Panc1 (cell line): ENCODE results near the gene PLCG1. TPM values are rescaled to one million over a fixed set of nuclear protein-coding genes. Genes with fewer than 3 reads are reported as not detected.

ENCODE experiments used
- ATAC-seq: fragments of 200-7000 bp; cut with Tn5 transposase; 2 replicates; pipeline ENCODE4 v1.9.1; 2020; ENCODE audit warnings: mild to moderate bottlenecking, moderate library complexity
- BruUV-seq: library from RNA; stranded (reverse); fragments of 400-500 nt; replicated peaks from 2 replicates; lab custom pipeline; 2021; lab: Mats Ljungman, UMichigan
- CTCF ChIA-PET: fragments of 300-600 bp; sonication (Branson Sonifier 250); formaldehyde crosslinking; loops from one replicate; lab custom pipeline; 2022; ENCODE audit warnings: antibody characterized with exemption; lab: Charles Lee
- POLR2A ChIA-PET: fragments of 300-600 bp; sonication (Branson Sonifier 250); formaldehyde crosslinking; loops from one replicate; lab custom pipeline; 2022; ENCODE audit warnings: antibody characterized with exemption; lab: Charles Lee
- DNase-seq: peaks from one replicate; pipeline ENCODE4 v3.0.0-alpha.2; 2010; ENCODE audit warnings: low read depth, low spot score
- H3K27ac ChIP-seq: 2 replicates; pipeline ENCODE4 v1.5.1; 2011; ENCODE audit warnings: mild to moderate bottlenecking, low read length, inconsistent platforms
- H3K27me3 ChIP-seq: fragments of 200-500 bp; sonication (Bioruptor generic); 2 replicates; pipeline ENCODE4 v1.6.0; 2014; ENCODE audit warnings: low read length, inconsistent platforms; ENCODE audit not compliant: control insufficient read depth, insufficient read depth
- H3K36me3 ChIP-seq: fragments of 200-500 bp; sonication (Bioruptor generic); 2 replicates; pipeline ENCODE4 v1.5.1; 2014; ENCODE audit warnings: inconsistent platforms, mild to moderate bottlenecking, low read length, moderate library complexity; ENCODE audit not compliant: control insufficient read depth, insufficient read depth
- H3K4me1 ChIP-seq: 2 replicates; pipeline ENCODE4 v1.5.1; 2011; ENCODE audit warnings: inconsistent platforms, mild to moderate bottlenecking, low read length, moderate library complexity; ENCODE audit not compliant: control insufficient read depth, insufficient read depth
- H3K4me3 ChIP-seq, 2 experiments: 2 replicates each; pipeline ENCODE4 v1.5.1; 2011 to 2012; ENCODE audit warnings: low read depth in 2 of 2, low read length in 2 of 2, mild to moderate bottlenecking in 2 of 2, inconsistent platforms in 1 of 2, moderate library complexity in 1 of 2
- H3K9me3 ChIP-seq: fragments of 200-500 bp; sonication (Bioruptor generic); 2 replicates; pipeline ENCODE4 v1.5.1; 2014; ENCODE audit warnings: low read depth, mild to moderate bottlenecking, inconsistent platforms, low read length, moderate library complexity; ENCODE audit not compliant: control insufficient read depth, insufficient read depth
- POLR2AphosphoS5 ChIP-seq: IDR thresholded peaks from 2 replicates; pipeline ENCODE4 v1.6.1; 2012; ENCODE audit warnings: mild to moderate bottlenecking, low read depth, low read length, moderate library complexity
- SIN3A ChIP-seq: IDR thresholded peaks from 2 replicates; pipeline ENCODE4 v1.6.1; 2012; ENCODE audit warnings: low read depth, mild to moderate bottlenecking, low read length, moderate library complexity, borderline replicate concordance; ENCODE audit not compliant: insufficient read depth
- TCF7L2 ChIP-seq: IDR thresholded peaks from 2 replicates; pipeline ENCODE4 v1.6.1; 2011; ENCODE audit warnings: mild to moderate bottlenecking, low read depth, low read length, inconsistent platforms
- in situ Hi-C: cut with HindIII; loops from 2 replicates; pipeline ENCODE4 v1.10.0; 2016; ENCODE audit warnings: low sequenced_read_pairs, low pct_unique_long_range_greater_than_20kb
- intact Hi-C: fragments of 100-400 bp; cut with micrococcal nuclease; formaldehyde crosslinking; loops from one replicate; pipeline ENCODE4 v1.10.0; 2022; ENCODE audit not compliant: unreplicated experiment
- total RNA-seq: library from RNA; stranded (reverse); gene quantifications from one replicate; pipeline ENCODE4 v1.2.1, GENCODE V29; 2021; ENCODE audit not compliant: unreplicated experiment
- TF ChIP-seq, protein P1 (sequence below): fragments of 450-650 bp; IDR thresholded peaks from 2 replicates; pipeline ENCODE4 v1.5.1; 2017; ENCODE audit warnings: mild to moderate bottlenecking
- TF ChIP-seq, protein P2 (sequence below), 2 experiments: IDR thresholded peaks; 2 replicates each; pipeline ENCODE4 v1.6.1; 2011 to 2012; ENCODE audit warnings: low read depth in 2 of 2, control low read depth in 1 of 2, low read length in 1 of 2, mild to moderate bottlenecking in 1 of 2, moderate library complexity in 1 of 2; ENCODE audit not compliant: insufficient read depth in 1 of 2

PLCG1 gene
- total RNA-seq, 1 experiment from 2014 or later = 159 TPM

DNA sequence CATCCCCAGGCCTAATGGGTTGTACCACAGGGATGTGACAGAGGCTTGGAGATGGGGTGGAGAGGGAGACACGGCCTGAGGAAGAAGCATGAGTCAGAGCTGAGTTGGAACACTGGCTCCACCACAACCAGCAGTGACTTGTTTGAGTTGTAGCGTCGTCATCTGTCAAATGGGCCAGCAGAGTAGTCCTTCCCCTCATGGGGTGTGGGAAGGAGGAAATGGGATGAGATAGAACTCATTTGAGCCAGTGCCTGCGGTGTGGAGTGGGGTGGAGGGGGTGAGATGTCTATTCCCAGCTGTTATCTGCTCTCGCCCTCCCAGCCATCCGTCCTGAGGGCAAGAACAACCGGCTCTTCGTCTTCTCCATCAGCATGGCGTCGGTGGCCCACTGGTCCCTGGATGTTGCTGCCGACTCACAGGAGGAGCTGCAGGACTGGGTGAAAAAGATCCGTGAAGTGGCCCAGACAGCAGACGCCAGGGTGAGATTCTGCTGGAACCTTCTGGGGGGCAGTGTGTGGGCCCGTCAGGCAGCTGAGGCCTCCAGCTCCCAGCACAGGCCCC, 32.5 kb downstream of the PLCG1 start:
- ATAC-seq (no peak), DNase-seq (no peak)
- intact Hi-C loops (loop anchor here (5.0 kb wide), 1 partner anchor 62 kb away; no protein-coding TSS in a partner anchor), in situ Hi-C loops (no loop called here)
- no peak for TF ChIP-seq SIN3A
- TF ChIP-seq, protein P1, sequence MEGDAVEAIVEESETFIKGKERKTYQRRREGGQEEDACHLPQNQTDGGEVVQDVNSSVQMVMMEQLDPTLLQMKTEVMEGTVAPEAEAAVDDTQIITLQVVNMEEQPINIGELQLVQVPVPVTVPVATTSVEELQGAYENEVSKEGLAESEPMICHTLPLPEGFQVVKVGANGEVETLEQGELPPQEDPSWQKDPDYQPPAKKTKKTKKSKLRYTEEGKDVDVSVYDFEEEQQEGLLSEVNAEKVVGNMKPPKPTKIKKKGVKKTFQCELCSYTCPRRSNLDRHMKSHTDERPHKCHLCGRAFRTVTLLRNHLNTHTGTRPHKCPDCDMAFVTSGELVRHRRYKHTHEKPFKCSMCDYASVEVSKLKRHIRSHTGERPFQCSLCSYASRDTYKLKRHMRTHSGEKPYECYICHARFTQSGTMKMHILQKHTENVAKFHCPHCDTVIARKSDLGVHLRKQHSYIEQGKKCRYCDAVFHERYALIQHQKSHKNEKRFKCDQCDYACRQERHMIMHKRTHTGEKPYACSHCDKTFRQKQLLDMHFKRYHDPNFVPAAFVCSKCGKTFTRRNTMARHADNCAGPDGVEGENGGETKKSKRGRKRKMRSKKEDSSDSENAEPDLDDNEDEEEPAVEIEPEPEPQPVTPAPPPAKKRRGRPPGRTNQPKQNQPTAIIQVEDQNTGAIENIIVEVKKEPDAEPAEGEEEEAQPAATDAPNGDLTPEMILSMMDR = no peak
- no peak for TF ChIP-seq POLR2AphosphoS5
- TF ChIP-seq, protein P2, sequence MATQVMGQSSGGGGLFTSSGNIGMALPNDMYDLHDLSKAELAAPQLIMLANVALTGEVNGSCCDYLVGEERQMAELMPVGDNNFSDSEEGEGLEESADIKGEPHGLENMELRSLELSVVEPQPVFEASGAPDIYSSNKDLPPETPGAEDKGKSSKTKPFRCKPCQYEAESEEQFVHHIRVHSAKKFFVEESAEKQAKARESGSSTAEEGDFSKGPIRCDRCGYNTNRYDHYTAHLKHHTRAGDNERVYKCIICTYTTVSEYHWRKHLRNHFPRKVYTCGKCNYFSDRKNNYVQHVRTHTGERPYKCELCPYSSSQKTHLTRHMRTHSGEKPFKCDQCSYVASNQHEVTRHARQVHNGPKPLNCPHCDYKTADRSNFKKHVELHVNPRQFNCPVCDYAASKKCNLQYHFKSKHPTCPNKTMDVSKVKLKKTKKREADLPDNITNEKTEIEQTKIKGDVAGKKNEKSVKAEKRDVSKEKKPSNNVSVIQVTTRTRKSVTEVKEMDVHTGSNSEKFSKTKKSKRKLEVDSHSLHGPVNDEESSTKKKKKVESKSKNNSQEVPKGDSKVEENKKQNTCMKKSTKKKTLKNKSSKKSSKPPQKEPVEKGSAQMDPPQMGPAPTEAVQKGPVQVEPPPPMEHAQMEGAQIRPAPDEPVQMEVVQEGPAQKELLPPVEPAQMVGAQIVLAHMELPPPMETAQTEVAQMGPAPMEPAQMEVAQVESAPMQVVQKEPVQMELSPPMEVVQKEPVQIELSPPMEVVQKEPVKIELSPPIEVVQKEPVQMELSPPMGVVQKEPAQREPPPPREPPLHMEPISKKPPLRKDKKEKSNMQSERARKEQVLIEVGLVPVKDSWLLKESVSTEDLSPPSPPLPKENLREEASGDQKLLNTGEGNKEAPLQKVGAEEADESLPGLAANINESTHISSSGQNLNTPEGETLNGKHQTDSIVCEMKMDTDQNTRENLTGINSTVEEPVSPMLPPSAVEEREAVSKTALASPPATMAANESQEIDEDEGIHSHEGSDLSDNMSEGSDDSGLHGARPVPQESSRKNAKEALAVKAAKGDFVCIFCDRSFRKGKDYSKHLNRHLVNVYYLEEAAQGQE (IDR thresholded peaks at IDR 0.05; ENCODE audit: insufficient read depth in 1 of 2, low read depth in 2 of 2, low read length in 1 of 2) = no peak
- TF ChIP-seq TCF7L2 = no peak
- ChIA-PET POLR2A (no interaction called here), CTCF (no interaction called here)
- Histone ChIP-seq H3K27ac (no peak overlapping the region), H3K9me3 (no peaks in the 10 kb centered on the region), H3K36me3 (no peaks in the 10 kb centered on the region; the same call in none of the 2 replicates), H3K4me1 (no peaks in the 10 kb centered on the region), H3K27me3 (no peaks in the 10 kb centered on the region), H3K4me3 (no peak overlapping the region)
- BruUV-seq = no TSS peak

DNA sequence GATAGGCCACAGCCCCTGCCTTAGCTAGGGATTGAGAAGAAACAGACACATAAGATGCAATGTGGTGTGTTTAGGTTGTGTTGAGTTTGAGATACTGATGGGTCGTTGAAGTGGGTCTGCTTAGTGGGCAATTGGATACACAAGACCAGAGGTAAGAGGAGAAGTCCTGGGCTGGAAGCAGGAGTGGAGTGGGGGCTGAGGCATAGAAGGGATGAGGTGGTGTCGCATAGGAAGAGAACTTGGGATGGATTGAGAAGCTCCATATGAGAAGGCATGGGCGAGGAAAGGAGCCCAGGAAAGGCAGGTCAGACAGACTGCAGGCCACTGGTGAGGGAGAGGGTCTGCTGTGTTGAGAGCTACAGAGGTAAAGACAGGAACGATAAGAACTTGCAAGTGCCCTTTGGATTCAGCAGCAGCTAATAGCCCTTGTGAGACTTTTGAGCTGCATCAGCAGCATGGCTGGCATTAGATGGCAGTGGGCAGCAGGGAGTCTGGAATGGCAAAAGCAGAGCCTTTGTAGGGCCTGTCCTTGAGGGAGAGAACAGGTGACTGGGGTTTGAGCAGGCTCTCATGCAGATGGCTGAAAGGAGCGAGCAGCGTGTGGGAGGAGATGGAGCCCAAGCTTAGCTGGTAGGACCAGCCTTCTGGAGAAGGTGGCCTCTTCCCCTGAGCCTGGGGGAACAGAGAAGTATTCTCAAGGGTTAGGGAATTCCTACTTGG, 33.2 kb downstream of the PLCG1 start:
- no peaks in the 10 kb centered on the region for H3K9me3 ChIP-seq
- H3K4me3 ChIP-seq = no peak overlapping the region
- no peak for TF ChIP-seq TCF7L2
- TF ChIP-seq, protein P1 = no peak
- TF ChIP-seq, protein P2 (IDR thresholded peaks at IDR 0.05; ENCODE audit: insufficient read depth in 1 of 2, low read depth in 2 of 2, low read length in 1 of 2) = no peak
- TF ChIP-seq POLR2AphosphoS5 = no peak
- no peak for TF ChIP-seq SIN3A
- no peak overlapping the region for H3K27ac ChIP-seq
- H3K4me1 ChIP-seq = no peaks in the 10 kb centered on the region
- no peaks in the 10 kb centered on the region; the same call in none of the 2 replicates for H3K36me3 ChIP-seq
- DNase-seq (no peak), ATAC-seq (no peak)
- no TSS peak for BruUV-seq
- ChIA-PET CTCF (interaction anchor here (0.5 to 1.1 kb wide), 2 partner anchors 62 to 170 kb away, joined by 3 to 4 read pairs; partner anchors contain the start of gene LPIN3), POLR2A (interaction anchor here (0.7 kb wide), 1 partner anchor 16 kb away, joined by 3 read pairs; no protein-coding TSS in a partner anchor)
- intact Hi-C loops = loop anchor here (5.0 kb wide), 1 partner anchor 62 kb away; no protein-coding TSS in a partner anchor
- in situ Hi-C loops = no loop called here
- H3K27me3 ChIP-seq = no peaks in the 10 kb centered on the region
